BE2C (cell line): Measurements from ENCODE around the gene ACSL1.

ENCODE experiments used
- DNase-seq: peaks from one replicate; pipeline ENCODE4 v3.0.0-alpha.2; 2020
- H3K27me3 ChIP-seq: fragments of 250-450 bp; sonication (Bioruptor Pico); 2 replicates; pipeline ENCODE4 v1.5.1; 2020; ENCODE audit warnings: mild to moderate bottlenecking
- H3K36me3 ChIP-seq: fragments of 250-450 bp; sonication (Bioruptor Pico); 2 replicates; pipeline ENCODE4 v1.5.1; 2020; ENCODE audit warnings: mild to moderate bottlenecking
- H3K4me1 ChIP-seq: fragments of 250-450 bp; sonication (Bioruptor Pico); 2 replicates; pipeline ENCODE4 v1.5.1; 2020
- H3K4me3 ChIP-seq: 2 replicates; pipeline ENCODE4 v1.5.1; 2011; ENCODE audit warnings: low read depth, low read length
- H3K9me3 ChIP-seq: fragments of 250-450 bp; sonication (Bioruptor Pico); 2 replicates; pipeline ENCODE4 v1.5.1; 2020
- CTCF ChIP-seq: IDR thresholded peaks from 2 replicates; pipeline ENCODE4 v1.5.1; 2012; ENCODE audit warnings: mild to moderate bottlenecking, low read depth, low read length

Gene ACSL1

GRCh38 chr4:184801781-184802696 is 23.7 kb downstream of the ACSL1 start:
- TF ChIP-seq CTCF = no peak
- H3K4me3 ChIP-seq = no peak overlapping the region
- H3K27me3 ChIP-seq = no peaks in the 10 kb centered on the region
- H3K36me3 ChIP-seq = no peaks in the 10 kb centered on the region; the same call in 1 of the 2 replicates
- H3K4me1 ChIP-seq = peaks cover 12% of the 10 kb centered on the region
- no peak for DNase-seq
- H3K9me3 ChIP-seq = no peaks in the 10 kb centered on the region

GRCh38 chr4:184798504-184798903 is 27.3 kb downstream of the ACSL1 start:
- DNase-seq = no peak
- Histone ChIP-seq H3K4me3 (no peak overlapping the region), H3K4me1 (no peaks in the 10 kb centered on the region; the same call in 1 of the 2 replicates), H3K27me3 (no peaks in the 10 kb centered on the region), H3K36me3 (no peaks in the 10 kb centered on the region; the same call in 1 of the 2 replicates), H3K9me3 (no peaks in the 10 kb centered on the region)
- TF ChIP-seq CTCF = no peak

GRCh38 chr4:184796906-184797305 is 28.9 kb downstream of the ACSL1 start:
- DNase-seq = no peak
- H3K4me1 ChIP-seq = no peaks in the 10 kb centered on the region; the same call in 1 of the 2 replicates
- H3K27me3 ChIP-seq = no peaks in the 10 kb centered on the region
- TF ChIP-seq CTCF = no peak
- no peaks in the 10 kb centered on the region for H3K9me3 ChIP-seq
- H3K36me3 ChIP-seq = no peaks in the 10 kb centered on the region; the same call in 1 of the 2 replicates
- H3K4me3 ChIP-seq = no peak overlapping the region

GRCh38 chr4:184795214-184795844 is 30.4 kb downstream of the ACSL1 start:
- H3K4me3 ChIP-seq = no peak overlapping the region
- no peaks in the 10 kb centered on the region for H3K27me3 ChIP-seq
- no peak for TF ChIP-seq CTCF
- H3K36me3 ChIP-seq = no peaks in the 10 kb centered on the region; the same call in 1 of the 2 replicates
- DNase-seq = no peak
- no peaks in the 10 kb centered on the region; the same call in 1 of the 2 replicates for H3K4me1 ChIP-seq
- no peaks in the 10 kb centered on the region for H3K9me3 ChIP-seq

GRCh38 chr4:184794470-184794869 is 31.3 kb downstream of the ACSL1 start:
- no peaks in the 10 kb centered on the region; the same call in 1 of the 2 replicates for H3K36me3 ChIP-seq
- TF ChIP-seq CTCF = no peak

More at GRCh38 chr4:184794470-184794869, 31.3 kb downstream of the ACSL1 start:
- no peak overlapping the region for H3K4me3 ChIP-seq
- no peaks in the 10 kb centered on the region for H3K27me3 ChIP-seq
- H3K4me1 ChIP-seq = no peaks in the 10 kb centered on the region; the same call in 1 of the 2 replicates
- no peaks in the 10 kb centered on the region for H3K9me3 ChIP-seq
- no peak for DNase-seq
